AG04449 (cell line): Measurements from ENCODE around the gene AP2A2.

Experiments used
- CTCF ChIA-PET: fragments of 350-600 bp; formaldehyde crosslinking; extraction: SDS; loops from one replicate; lab custom pipeline; 2021; ENCODE audit warnings: antibody characterized with exemption; lab: Yijun Ruan, JAX
- POLR2A ChIA-PET: fragments of 400-600, 350-600 bp; formaldehyde crosslinking; extraction: SDS; loops from one replicate; lab custom pipeline; 2020; ENCODE audit warnings: antibody characterized with exemption, inconsistent platforms; lab: Yijun Ruan, JAX
- DNase-seq: peaks from one replicate; pipeline ENCODE4 v3.0.0-alpha.2; 2010; ENCODE audit warnings: low read depth, low spot score
- H3K4me3 ChIP-seq: 2 replicates; pipeline ENCODE4 v1.5.1; 2011; ENCODE audit warnings: low read depth, mild to moderate bottlenecking, control low read depth, low read length
- CTCF ChIP-seq: IDR thresholded peaks from one replicate; pipeline ENCODE4 v1.5.1; 2011; ENCODE audit warnings: mild to moderate bottlenecking, moderate library complexity, low read length, control low read depth, inconsistent platforms; ENCODE audit not compliant: insufficient read depth; ENCODE audit errors: missing control alignments

Gene AP2A2

GRCh38 chr11:905952-906351 is 19.7 kb upstream of the AP2A2 start:
- no peak overlapping the region for H3K4me3 ChIP-seq
- TF ChIP-seq CTCF, result no peak
- CTCF ChIA-PET, result interaction anchor here (2.3 kb wide), 1 partner anchor 19 kb away, joined by 6 read pairs; no protein-coding TSS in a partner anchor
- DNase-seq, result no peak
- POLR2A ChIA-PET, result no interaction called here

GRCh38 chr11:907668-908067 is 18.0 kb upstream of the AP2A2 start:
- TF ChIP-seq CTCF, result no peak
- CTCF ChIA-PET, result no interaction called here
- H3K4me3 ChIP-seq, result no peak overlapping the region
- DNase-seq, result no peak
- POLR2A ChIA-PET, result no interaction called here

- H3K4me3 ChIP-seq, result no peak overlapping the region
- POLR2A ChIA-PET, result no interaction called here
- CTCF ChIA-PET, result interaction anchor here (0.9 kb wide), 1 partner anchor 17 kb away, joined by 3 read pairs; no protein-coding TSS in a partner anchor
- no peak for TF ChIP-seq CTCF
- no peak for DNase-seq
Measured at GRCh38 chr11:908273-908672, 17.4 kb upstream of the AP2A2 start.

- peak overlapping the region; percentile 85 for H3K4me3 ChIP-seq
- ChIA-PET POLR2A (no interaction called here), CTCF (interaction anchor here (1.1 to 4.7 kb wide), 3 partner anchors 9 to 67 kb away, joined by 3 to 35 read pairs (median 4); partner anchors contain the start of gene AP2A2)
- no peak for TF ChIP-seq CTCF
- no peak for DNase-seq
Measured at GRCh38 chr11:909406-909805, 16.3 kb upstream of the AP2A2 start.

GRCh38 chr11:910044-910588 is 15.6 kb upstream of the AP2A2 start:
- H3K4me3 ChIP-seq, result peak overlapping the region; percentile 85
- DNase-seq, result no peak
- no peak for TF ChIP-seq CTCF
- ChIA-PET CTCF (interaction anchor here (1.1 to 4.7 kb wide), 4 partner anchors 10 to 66 kb away, joined by 3 to 35 read pairs (median 10); partner anchors contain the start of gene AP2A2), POLR2A (interaction anchor here (2.3 kb wide), 1 partner anchor 66 kb away, joined by 6 read pairs; no protein-coding TSS in a partner anchor)

GRCh38 chr11:910589-911030 is 15.1 kb upstream of the AP2A2 start, which contains the start of gene CHID1:
TSS of gene CHID1 (minus strand) at chr11:910810. CDS start at chr11:904816, 5,994 bp downstream.
- TF ChIP-seq CTCF, result no peak
- POLR2A ChIA-PET, result interaction anchor here (2.3 kb wide), 1 partner anchor 66 kb away, joined by 6 read pairs; no protein-coding TSS in a partner anchor
- CTCF ChIA-PET, result interaction anchor here (1.1 to 4.7 kb wide), 4 partner anchors 11 to 119 kb away, joined by 3 to 35 read pairs (median 10); partner anchors contain the start of gene AP2A2
- peak within 1 kb of the TSS; percentile 85 for H3K4me3 ChIP-seq
- DNase-seq, result no peak
